ENCODE results near the gene PRKAR1A.

DNA sequence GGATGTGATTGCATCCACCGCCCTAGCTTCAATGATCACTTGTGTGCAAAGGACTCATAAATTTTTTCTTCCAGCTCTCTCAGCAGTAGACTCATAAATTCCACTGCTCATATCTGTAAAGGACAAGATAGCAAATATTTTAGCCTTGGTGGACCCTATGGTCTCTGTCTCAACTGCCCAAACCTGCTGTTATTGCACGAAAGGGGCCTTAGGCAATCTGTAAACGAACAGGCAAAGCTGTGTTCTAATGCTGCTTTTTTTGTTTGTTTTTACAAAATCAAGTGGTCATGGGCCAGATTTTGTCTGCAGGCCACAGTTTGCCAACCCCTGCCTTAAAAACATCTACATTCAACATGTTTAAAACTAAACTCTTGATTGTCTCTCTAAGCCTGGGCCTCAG lies 54.8 kb downstream of the PRKAR1A start:
- TF ChIP-seq, protein P1, sequence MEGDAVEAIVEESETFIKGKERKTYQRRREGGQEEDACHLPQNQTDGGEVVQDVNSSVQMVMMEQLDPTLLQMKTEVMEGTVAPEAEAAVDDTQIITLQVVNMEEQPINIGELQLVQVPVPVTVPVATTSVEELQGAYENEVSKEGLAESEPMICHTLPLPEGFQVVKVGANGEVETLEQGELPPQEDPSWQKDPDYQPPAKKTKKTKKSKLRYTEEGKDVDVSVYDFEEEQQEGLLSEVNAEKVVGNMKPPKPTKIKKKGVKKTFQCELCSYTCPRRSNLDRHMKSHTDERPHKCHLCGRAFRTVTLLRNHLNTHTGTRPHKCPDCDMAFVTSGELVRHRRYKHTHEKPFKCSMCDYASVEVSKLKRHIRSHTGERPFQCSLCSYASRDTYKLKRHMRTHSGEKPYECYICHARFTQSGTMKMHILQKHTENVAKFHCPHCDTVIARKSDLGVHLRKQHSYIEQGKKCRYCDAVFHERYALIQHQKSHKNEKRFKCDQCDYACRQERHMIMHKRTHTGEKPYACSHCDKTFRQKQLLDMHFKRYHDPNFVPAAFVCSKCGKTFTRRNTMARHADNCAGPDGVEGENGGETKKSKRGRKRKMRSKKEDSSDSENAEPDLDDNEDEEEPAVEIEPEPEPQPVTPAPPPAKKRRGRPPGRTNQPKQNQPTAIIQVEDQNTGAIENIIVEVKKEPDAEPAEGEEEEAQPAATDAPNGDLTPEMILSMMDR (IDR thresholded peaks at IDR 0.05; ENCODE audit: insufficient read depth, low read length), result no peak
- no peak for TF ChIP-seq SPI1 (IDR thresholded peaks at IDR 0.05; ENCODE audit: borderline replicate concordance, low read depth)
- TF ChIP-seq, protein P2, sequence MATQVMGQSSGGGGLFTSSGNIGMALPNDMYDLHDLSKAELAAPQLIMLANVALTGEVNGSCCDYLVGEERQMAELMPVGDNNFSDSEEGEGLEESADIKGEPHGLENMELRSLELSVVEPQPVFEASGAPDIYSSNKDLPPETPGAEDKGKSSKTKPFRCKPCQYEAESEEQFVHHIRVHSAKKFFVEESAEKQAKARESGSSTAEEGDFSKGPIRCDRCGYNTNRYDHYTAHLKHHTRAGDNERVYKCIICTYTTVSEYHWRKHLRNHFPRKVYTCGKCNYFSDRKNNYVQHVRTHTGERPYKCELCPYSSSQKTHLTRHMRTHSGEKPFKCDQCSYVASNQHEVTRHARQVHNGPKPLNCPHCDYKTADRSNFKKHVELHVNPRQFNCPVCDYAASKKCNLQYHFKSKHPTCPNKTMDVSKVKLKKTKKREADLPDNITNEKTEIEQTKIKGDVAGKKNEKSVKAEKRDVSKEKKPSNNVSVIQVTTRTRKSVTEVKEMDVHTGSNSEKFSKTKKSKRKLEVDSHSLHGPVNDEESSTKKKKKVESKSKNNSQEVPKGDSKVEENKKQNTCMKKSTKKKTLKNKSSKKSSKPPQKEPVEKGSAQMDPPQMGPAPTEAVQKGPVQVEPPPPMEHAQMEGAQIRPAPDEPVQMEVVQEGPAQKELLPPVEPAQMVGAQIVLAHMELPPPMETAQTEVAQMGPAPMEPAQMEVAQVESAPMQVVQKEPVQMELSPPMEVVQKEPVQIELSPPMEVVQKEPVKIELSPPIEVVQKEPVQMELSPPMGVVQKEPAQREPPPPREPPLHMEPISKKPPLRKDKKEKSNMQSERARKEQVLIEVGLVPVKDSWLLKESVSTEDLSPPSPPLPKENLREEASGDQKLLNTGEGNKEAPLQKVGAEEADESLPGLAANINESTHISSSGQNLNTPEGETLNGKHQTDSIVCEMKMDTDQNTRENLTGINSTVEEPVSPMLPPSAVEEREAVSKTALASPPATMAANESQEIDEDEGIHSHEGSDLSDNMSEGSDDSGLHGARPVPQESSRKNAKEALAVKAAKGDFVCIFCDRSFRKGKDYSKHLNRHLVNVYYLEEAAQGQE (IDR thresholded peaks at IDR 0.05; ENCODE audit: insufficient replicate concordance, low read depth), result no peak
